H9 (cell line): ENCODE results near the gene TGM4. TPM values are rescaled to one million over a fixed set of nuclear protein-coding genes. Genes with fewer than 3 reads are reported as not detected.

ENCODE experiments used
- DNase-seq: peaks from one replicate; pipeline ENCODE4 v3.0.0-alpha.2; 2017
- H2AFZ ChIP-seq: one replicate; pipeline ENCODE4 v1.6.1; 2013; ENCODE audit warnings: mild to moderate bottlenecking, low read length, control low read depth, moderate library complexity
- H2AK5ac ChIP-seq: 2 replicates; pipeline ENCODE4 v1.6.1; 2013; ENCODE audit warnings: low read length, control low read depth, mixed read lengths; ENCODE audit not compliant: insufficient read length
- H2BK120ac ChIP-seq: one replicate; pipeline ENCODE4 v1.6.1; 2013; ENCODE audit warnings: low read depth, mild to moderate bottlenecking, low read length, control low read depth, inconsistent platforms; ENCODE audit not compliant: poor library complexity, severe bottlenecking
- H2BK12ac ChIP-seq: 2 replicates; pipeline ENCODE4 v1.6.1; 2013; ENCODE audit warnings: low read length, control low read depth, mixed read lengths, low read depth; ENCODE audit not compliant: insufficient read length
- H2BK15ac ChIP-seq: 2 replicates; pipeline ENCODE4 v1.6.1; 2013; ENCODE audit warnings: low read depth, low read length, control low read depth
- H2BK20ac ChIP-seq: one replicate; pipeline ENCODE4 v1.6.1; 2013; ENCODE audit warnings: low read depth, mild to moderate bottlenecking, low read length, control low read depth, inconsistent platforms; ENCODE audit not compliant: poor library complexity, severe bottlenecking
- H2BK5ac ChIP-seq: 2 replicates; pipeline ENCODE4 v1.6.1; 2013; ENCODE audit warnings: low read length, control low read depth, mixed read lengths; ENCODE audit not compliant: insufficient read length
- H3K14ac ChIP-seq: 2 replicates; pipeline ENCODE4 v1.6.1; 2013; ENCODE audit warnings: low read length, control low read depth; ENCODE audit not compliant: insufficient read depth
- H3K18ac ChIP-seq: 2 replicates; pipeline ENCODE4 v1.6.1; 2013; ENCODE audit warnings: low read depth, mild to moderate bottlenecking, mixed read lengths, low read length, control low read depth; ENCODE audit not compliant: insufficient read length
- H3K23ac ChIP-seq: 2 replicates; pipeline ENCODE4 v1.6.1; 2013; ENCODE audit warnings: low read length, control low read depth, mixed read lengths, low read depth; ENCODE audit not compliant: insufficient read length
- H3K23me2 ChIP-seq: 2 replicates; pipeline ENCODE4 v1.6.1; 2013; ENCODE audit warnings: low read depth, mild to moderate bottlenecking, mixed read lengths, low read length, control low read depth; ENCODE audit not compliant: insufficient read length, poor library complexity, severe bottlenecking
- H3K27ac ChIP-seq: 2 replicates; pipeline ENCODE4 v1.5.1; 2013; ENCODE audit warnings: low read length, control low read depth, mixed read lengths, low read depth; ENCODE audit not compliant: insufficient read length
- H3K27me3 ChIP-seq: 2 replicates; pipeline ENCODE4 v1.6.1; 2013; ENCODE audit warnings: low read length, control low read depth, inconsistent platforms; ENCODE audit not compliant: insufficient read depth
- H3K4ac ChIP-seq: 2 replicates; pipeline ENCODE4 v1.6.1; 2013; ENCODE audit warnings: low read depth, mild to moderate bottlenecking, control low read depth, inconsistent platforms, low read length, moderate library complexity
- H3K4me1 ChIP-seq: 2 replicates; pipeline ENCODE4 v1.6.1; 2013; ENCODE audit warnings: low read length, control low read depth, inconsistent platforms; ENCODE audit not compliant: insufficient read depth
- H3K4me2 ChIP-seq: 2 replicates; pipeline ENCODE4 v1.6.1; 2013; ENCODE audit warnings: low read length, control low read depth, mixed read lengths; ENCODE audit not compliant: insufficient read length, insufficient read depth
- H3K56ac ChIP-seq: 2 replicates; pipeline ENCODE4 v1.6.1; 2013; ENCODE audit warnings: low read depth, mild to moderate bottlenecking, mixed read lengths, low read length, control low read depth; ENCODE audit not compliant: insufficient read length
- H3K79me1 ChIP-seq: 2 replicates; pipeline ENCODE4 v1.6.1; 2013; ENCODE audit warnings: low read depth, mild to moderate bottlenecking, moderate library complexity, low read length, control low read depth, inconsistent platforms; ENCODE audit not compliant: insufficient read depth, poor library complexity, severe bottlenecking
- H3K79me2 ChIP-seq: 2 replicates; pipeline ENCODE4 v1.6.1; 2013; ENCODE audit warnings: low read length, control low read depth, inconsistent platforms; ENCODE audit not compliant: insufficient read depth
- H3K9ac ChIP-seq: 2 replicates; pipeline ENCODE4 v1.6.1; 2013; ENCODE audit warnings: low read length, control low read depth, mixed read lengths; ENCODE audit not compliant: insufficient read length; ENCODE audit errors: extremely low read depth
- H3K9me3 ChIP-seq: one replicate; pipeline ENCODE4 v1.6.1; 2013; ENCODE audit warnings: low read depth, low read length, inconsistent platforms; ENCODE audit not compliant: control insufficient read depth
- H3T11ph ChIP-seq: one replicate; pipeline ENCODE4 v1.6.1; 2013; ENCODE audit warnings: mild to moderate bottlenecking, low read length, control low read depth, inconsistent platforms
- H4K20me1 ChIP-seq: one replicate; pipeline ENCODE4 v1.6.1; 2013; ENCODE audit not compliant: control insufficient read depth, insufficient read length, insufficient read depth
- H4K5ac ChIP-seq: 2 replicates; pipeline ENCODE4 v1.6.1; 2013; ENCODE audit warnings: low read depth, mild to moderate bottlenecking, mixed read lengths, low read length, control low read depth; ENCODE audit not compliant: insufficient read length
- H4K8ac ChIP-seq: replicated peaks from 2 replicates; pipeline ENCODE4 v1.6.1; 2013; ENCODE audit warnings: low read length, control low read depth, mixed read lengths, low read depth; ENCODE audit not compliant: insufficient read length
- H4K91ac ChIP-seq: 2 replicates; pipeline ENCODE4 v1.6.1; 2013; ENCODE audit warnings: low read depth, mild to moderate bottlenecking, moderate library complexity, mixed read lengths, low read length, control low read depth; ENCODE audit not compliant: insufficient read length
- H3K27ac Mint-ChIP-seq, 3 experiments: 2 replicates in 2 of 3; 3 replicates in 1 of 3; pipeline ENCODE4 v1.8.0; 2020 to 2021; ENCODE audit warnings: mixed read lengths in 3 of 3, mild to moderate bottlenecking in 1 of 3, moderate library complexity in 1 of 3
- H3K27me3 Mint-ChIP-seq: 2 replicates; pipeline ENCODE4 v1.8.0; 2021; ENCODE audit warnings: low read depth, mild to moderate bottlenecking, moderate library complexity, mixed read lengths
- H3K36me3 Mint-ChIP-seq, 3 experiments: 2 replicates in 2 of 3; 3 replicates in 1 of 3; pipeline ENCODE4 v1.8.0; 2020 to 2021; ENCODE audit warnings: low read depth in 3 of 3, mixed read lengths in 3 of 3; ENCODE audit not compliant: insufficient read depth in 1 of 3
- H3K4me1 Mint-ChIP-seq, 2 experiments: 2 replicates each; pipeline ENCODE4 v1.8.0; 2020; ENCODE audit warnings: mixed read lengths in 2 of 2
- H3K4me3 Mint-ChIP-seq, 2 experiments: 2 replicates in 1 of 2; 3 replicates in 1 of 2; pipeline ENCODE4 v1.8.0; 2020 to 2021; ENCODE audit warnings: mild to moderate bottlenecking in 2 of 2, mixed read lengths in 2 of 2, moderate library complexity in 1 of 2
- H3K9me3 Mint-ChIP-seq, 2 experiments: 2 replicates in 1 of 2; 3 replicates in 1 of 2; pipeline ENCODE4 v1.8.0; 2020; ENCODE audit warnings: mild to moderate bottlenecking in 2 of 2, mixed read lengths in 2 of 2, moderate library complexity in 1 of 2
- whole genome bisulfite sequencing: extraction: QIAGEN DNeasy Blood & Tissue Kit; methylation state at CpG from one replicate; pipeline ENCODE4 v1.1.7; 2013; ENCODE audit warnings: missing lambda C conversion rate, low lambda C conversion rate, mixed read lengths; ENCODE audit not compliant: insufficient read length; ENCODE audit errors: extremely low coverage; 5-methylcytosine and 5-hydroxymethylcytosine counted together
- total RNA-seq: library from RNA; stranded (reverse); gene quantifications from 2 replicates; pipeline ENCODE4 v1.2.1, GENCODE V29; 2021
- TF ChIP-seq, protein P1 (sequence below): fragments of 200-600 bp; sonication (generic); conservative IDR thresholded peaks from 3 replicates; pipeline ENCODE4 v1.8.0; 2021; ENCODE audit warnings: antibody characterized with exemption, mild to moderate bottlenecking

The TGM4 gene
- total RNA-seq, 1 experiment from 2014 or later = not detected

GRCh38 chr3:44905446-44906157 is 31.2 kb downstream of the TGM4 start:
- H3K18ac ChIP-seq = no peak overlapping the region
- peaks cover 21% of the 10 kb centered on the region for H3K27me3 Mint-ChIP-seq
- no peak overlapping the region for H3K4me2 ChIP-seq
- no peak overlapping the region for H3K56ac ChIP-seq
- H3K4me1 ChIP-seq = no peaks in the 10 kb centered on the region
- H4K91ac ChIP-seq = no peak overlapping the region
- no peaks in the 10 kb centered on the region for H3K23me2 ChIP-seq
- no peaks in the 10 kb centered on the region; a peak in 1 of 5 replicates for H3K9me3 Mint-ChIP-seq
- H2BK15ac ChIP-seq = no peak overlapping the region
- H3K23ac ChIP-seq = no peak overlapping the region
- H3K79me1 ChIP-seq = no peaks in the 10 kb centered on the region
- no peak overlapping the region for H2AFZ ChIP-seq
- no peak overlapping the region; a peak in 1 of 5 replicates for H3K4me3 Mint-ChIP-seq
- H2AK5ac ChIP-seq = no peak overlapping the region
- DNase-seq = no peak
- H3K36me3 Mint-ChIP-seq = no peaks in the 10 kb centered on the region
- WGBS = no CpG with 5 or more reads among the region's 3 CpGs
- TF ChIP-seq, protein P1, sequence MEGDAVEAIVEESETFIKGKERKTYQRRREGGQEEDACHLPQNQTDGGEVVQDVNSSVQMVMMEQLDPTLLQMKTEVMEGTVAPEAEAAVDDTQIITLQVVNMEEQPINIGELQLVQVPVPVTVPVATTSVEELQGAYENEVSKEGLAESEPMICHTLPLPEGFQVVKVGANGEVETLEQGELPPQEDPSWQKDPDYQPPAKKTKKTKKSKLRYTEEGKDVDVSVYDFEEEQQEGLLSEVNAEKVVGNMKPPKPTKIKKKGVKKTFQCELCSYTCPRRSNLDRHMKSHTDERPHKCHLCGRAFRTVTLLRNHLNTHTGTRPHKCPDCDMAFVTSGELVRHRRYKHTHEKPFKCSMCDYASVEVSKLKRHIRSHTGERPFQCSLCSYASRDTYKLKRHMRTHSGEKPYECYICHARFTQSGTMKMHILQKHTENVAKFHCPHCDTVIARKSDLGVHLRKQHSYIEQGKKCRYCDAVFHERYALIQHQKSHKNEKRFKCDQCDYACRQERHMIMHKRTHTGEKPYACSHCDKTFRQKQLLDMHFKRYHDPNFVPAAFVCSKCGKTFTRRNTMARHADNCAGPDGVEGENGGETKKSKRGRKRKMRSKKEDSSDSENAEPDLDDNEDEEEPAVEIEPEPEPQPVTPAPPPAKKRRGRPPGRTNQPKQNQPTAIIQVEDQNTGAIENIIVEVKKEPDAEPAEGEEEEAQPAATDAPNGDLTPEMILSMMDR = no peak
- H4K5ac ChIP-seq = no peak overlapping the region
- no peak overlapping the region for H2BK5ac ChIP-seq
- no peak overlapping the region for H3K9ac ChIP-seq
- no peaks in the 10 kb centered on the region for H4K20me1 ChIP-seq
- no peaks in the 10 kb centered on the region for H3K27me3 ChIP-seq
- H3K27ac Mint-ChIP-seq = peak overlapping the region in 1 of 3 experiments; percentile 52; a peak in 1 of 7 replicates
- no peaks in the 10 kb centered on the region for H3K79me2 ChIP-seq
- peaks cover 5 to 6% of the 10 kb centered on the region in 2 experiments; a peak in 3 of 4 replicates for H3K4me1 Mint-ChIP-seq
- H3K9me3 ChIP-seq = peaks cover 7% of the 10 kb centered on the region
- H3K14ac ChIP-seq = no peak overlapping the region
- H3K27ac ChIP-seq = no peak overlapping the region
- H4K8ac ChIP-seq = no peak overlapping the region
- no peak overlapping the region for H3K4ac ChIP-seq
- H3T11ph ChIP-seq = no peak overlapping the region
- no peak overlapping the region for H2BK12ac ChIP-seq
- no peak overlapping the region for H2BK20ac ChIP-seq
- H2BK120ac ChIP-seq = no peak overlapping the region
